HG03039 (cell line): ENCODE measurements around the gene SMC1B.
"Not testable (repeated sequence)": the region's sequence is repeated elsewhere in the genome, so short reads cannot be mapped to it uniquely, and the experiment has no call there.

ENCODE experiments used
- ATAC-seq: cut with Tn5 transposase; IDR thresholded peaks from one replicate; pipeline ENCODE4 v1.9.1; 2021; ENCODE audit warnings: mild to moderate bottlenecking, moderate library complexity; ENCODE audit not compliant: unreplicated experiment

SMC1B gene

DNA sequence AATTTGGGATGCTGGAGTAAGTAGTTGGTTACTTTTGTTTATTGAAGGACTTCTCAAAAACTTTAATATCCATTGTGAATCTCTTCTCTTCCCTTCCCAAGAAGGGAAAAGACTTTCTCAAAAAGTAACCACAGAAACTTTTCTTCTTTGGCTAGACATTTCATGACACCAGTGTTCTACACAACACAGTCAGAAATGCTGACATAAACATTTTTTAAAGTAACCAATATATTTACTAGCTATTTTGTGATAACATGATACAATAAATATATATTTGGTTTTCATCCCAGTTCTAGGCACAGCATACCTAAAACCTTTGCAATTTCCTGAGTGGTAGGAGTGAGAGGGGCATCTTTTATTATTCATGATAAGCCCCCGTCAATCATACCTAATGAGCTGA is 55.9 kb downstream of the SMC1B start:
- ATAC-seq = no peak

DNA sequence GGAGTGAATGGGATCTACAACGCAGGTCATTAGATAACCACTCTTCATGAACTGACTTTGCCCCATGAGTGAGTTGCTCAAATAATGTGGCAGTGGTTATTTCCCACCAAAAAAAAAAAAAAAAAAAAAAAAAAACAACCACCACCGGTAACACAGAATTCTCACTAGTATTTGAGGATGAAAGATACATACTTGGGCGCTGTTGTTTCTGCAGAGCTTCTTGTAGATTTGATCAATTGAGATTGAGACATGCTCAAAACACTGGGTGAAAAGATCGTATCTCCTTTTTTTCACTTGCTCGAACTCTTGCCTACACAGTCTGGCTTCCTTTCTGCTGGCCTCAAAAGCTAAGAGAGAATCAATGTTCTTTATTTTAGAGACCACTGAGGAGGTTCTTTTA is 59.6 kb downstream of the SMC1B start:
- ATAC-seq = no peak

DNA sequence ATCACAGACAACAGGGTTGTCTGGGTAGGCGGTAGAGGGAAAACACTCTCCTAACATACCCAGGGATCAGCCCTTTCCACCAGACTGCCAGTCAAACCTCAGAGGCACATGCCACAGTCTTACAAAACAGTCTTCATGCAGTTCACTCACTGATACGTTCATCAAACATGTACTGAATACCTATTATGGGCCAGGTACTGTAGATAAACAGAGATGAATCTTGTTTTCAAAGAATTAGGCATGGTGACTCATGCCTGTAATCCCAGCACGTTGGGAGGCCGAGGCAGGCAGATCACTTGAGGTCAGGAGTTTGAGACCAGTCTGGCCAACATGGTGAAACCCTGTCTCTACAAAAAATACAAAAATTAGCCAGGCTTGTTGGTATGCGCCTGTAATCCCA is 60.6 kb downstream of the SMC1B start:
- not testable (repeated sequence) for ATAC-seq

DNA sequence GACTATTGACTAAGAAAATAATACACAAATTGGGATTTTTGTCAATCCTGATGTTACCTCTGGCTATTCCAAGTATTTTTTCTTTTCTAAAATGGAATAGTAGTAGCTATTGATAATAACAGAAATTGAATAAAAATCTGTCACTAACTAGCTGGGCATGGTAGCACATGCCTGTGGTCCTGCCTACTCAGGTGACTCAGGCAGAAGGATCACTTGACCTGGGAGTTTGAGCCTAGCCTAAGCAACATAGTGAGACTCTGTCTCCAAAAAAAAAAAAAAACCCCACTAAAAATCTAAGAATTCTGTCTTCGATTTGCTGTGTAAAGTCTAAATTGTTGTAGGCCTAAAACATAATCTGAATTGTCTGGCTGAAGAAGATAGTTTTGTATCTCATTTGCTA is 61.4 kb downstream of the SMC1B start:
- ATAC-seq = no peak

DNA sequence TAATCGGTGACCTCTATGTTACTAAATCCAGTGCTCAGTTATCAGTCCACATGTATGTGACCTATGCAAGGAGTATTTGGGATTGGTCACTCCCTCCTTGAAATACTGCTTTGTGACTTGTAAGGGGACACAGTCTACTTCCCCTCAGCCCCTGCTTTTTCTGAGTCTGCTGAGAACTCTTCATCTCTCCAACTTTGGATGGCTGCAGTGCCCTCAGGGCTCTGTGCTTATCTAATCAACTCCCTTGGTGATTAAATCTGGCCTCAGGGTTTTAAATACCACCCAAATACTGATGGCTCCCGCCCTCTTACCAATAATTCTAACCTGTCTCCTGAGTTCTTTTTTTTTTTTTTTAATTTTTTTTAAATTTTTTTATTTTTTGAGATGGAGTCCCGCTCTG is 63.5 kb downstream of the SMC1B start:
- no peak for ATAC-seq

DNA sequence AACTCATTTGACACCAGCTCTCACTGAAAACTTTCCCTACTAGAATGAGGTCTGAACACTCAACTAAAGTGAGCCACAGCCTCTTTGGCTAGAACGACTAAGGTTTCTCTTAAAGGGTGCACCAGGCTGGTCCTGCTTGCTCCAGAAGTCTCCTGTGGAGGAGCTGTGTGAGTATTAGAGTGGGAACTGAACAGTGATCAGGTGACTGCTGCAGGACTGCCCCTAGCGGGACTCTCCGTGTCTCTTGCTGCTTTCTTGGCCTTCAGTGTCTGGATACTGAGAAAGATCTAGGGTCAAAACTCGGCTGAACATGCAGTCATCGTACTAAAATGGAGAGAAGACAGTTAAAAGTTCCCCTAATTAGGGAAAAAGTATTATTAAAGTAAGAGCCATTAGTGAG is 69.1 kb downstream of the SMC1B start:
- no peak for ATAC-seq

DNA sequence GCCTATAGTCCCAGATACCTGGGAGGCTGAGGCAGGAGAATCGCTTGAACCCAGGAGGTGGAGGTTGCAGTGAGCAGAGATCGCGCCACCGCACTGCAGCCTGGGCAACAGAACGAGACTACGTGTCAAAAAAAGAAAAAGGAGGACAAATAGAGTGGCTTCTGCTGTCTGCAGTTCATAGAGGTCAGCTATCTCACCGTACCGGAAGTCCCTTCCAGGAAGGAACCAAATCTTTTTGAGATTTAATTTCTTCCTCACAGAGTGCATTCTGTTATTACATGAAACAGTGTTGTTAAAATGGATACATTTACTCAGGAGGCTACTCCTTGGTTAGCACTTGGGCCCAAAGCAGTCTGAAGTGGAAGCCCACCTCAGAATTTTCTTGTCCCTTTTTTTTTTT is 70.3 kb downstream of the SMC1B start:
- ATAC-seq = no peak

DNA sequence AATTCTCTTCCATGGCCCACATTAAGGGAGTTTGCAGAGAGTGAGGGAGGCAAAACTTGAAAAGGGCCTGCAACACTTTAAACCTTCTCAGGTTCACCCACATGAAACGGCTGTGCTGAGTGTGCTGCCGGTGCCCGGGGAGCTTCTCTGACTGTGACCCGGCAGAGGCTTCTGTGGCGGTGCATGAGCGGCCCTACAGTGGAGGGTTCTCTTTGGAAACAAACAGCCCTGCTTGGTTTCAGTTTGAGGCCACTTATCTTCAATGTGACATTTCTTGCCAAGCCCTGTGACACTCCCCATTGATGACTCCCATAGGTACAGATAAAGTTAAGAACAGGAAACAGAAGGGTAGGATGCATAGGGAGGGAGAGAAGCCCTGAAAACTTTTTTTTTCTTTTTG is 71.9 kb downstream of the SMC1B start:
- no peak for ATAC-seq

DNA sequence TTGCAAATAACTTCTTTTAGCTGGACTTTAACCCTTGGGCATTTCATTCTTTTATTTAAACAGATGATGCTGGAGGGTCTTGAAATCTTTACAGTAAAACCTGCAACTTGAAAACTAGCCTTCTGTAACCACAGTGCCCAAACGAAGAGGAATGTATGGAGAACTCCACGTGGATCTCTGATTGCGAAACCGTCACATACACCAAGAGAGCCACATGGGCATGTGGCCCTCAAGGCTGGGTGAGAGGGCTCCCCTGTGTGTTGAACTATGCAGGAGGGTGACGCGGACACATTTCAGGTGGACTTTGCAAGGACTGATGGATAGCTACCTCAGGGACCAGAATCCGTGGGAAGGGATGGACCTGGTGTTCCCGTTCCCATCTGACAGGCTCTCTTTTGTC is 73.1 kb downstream of the SMC1B start:
- ATAC-seq = no peak

DNA sequence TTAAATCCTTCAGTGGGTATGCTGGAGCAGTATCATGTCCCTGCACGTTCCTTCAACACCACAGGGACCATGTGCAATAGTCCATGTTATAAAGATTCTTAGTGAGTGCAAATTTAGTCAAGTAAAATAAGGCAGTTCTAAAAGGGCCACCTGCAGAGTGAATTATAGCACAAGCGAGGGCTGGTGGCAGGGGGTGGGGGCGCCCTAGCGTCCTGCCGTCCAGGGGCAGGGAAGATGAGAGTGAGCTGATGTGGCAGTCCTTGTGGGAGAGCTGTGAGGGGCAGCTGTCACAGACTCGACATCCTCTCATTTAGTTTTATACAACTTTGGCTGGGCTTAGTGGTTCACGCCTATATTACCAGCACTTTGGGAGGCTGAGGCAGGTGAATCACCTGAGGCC is 74.6 kb downstream of the SMC1B start:
- ATAC-seq = no peak

DNA sequence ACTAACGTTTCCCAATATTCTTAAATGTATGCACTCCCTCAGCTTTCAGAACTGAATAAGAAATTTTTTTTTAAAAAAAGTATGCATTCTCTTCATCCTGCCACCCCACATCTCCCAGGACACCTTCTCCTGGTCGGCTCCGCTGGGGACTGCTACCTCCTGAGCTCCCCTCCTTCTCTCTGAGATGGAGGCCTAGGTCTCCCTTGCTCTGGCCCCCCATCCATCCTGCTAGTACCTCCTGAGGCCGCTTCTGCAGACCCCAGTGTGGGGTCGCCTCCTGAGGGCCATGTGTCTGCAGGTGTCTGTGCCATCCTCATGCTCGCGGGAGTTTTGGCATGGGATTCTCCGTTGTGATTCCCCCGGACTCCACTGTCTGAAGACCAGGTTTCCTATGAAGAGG is 75.9 kb downstream of the SMC1B start:
- no peak for ATAC-seq

DNA sequence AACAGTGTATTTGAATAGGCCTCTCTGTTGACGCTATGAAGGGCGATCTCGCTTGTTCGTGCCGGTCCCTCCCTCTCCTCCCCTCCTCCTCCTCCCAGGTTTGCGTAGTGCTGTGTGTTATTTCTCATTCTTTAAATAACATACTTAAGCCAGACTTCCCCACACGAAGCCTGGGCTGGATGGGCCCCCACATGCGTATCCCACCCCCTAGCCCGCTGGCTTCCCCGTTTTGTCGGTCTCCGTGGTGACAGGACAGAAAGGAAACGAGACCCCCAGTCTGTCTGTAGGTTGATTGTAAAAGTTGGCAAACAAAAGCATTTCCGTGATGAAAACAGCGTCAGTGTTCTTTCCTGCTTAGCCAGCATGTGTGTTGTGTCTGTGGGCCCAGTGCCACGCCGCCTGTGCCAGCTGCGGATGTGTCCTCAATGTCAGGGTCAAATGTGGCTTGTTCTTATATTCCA is 76.4 kb downstream of the SMC1B start:
- ATAC-seq = no peak

DNA sequence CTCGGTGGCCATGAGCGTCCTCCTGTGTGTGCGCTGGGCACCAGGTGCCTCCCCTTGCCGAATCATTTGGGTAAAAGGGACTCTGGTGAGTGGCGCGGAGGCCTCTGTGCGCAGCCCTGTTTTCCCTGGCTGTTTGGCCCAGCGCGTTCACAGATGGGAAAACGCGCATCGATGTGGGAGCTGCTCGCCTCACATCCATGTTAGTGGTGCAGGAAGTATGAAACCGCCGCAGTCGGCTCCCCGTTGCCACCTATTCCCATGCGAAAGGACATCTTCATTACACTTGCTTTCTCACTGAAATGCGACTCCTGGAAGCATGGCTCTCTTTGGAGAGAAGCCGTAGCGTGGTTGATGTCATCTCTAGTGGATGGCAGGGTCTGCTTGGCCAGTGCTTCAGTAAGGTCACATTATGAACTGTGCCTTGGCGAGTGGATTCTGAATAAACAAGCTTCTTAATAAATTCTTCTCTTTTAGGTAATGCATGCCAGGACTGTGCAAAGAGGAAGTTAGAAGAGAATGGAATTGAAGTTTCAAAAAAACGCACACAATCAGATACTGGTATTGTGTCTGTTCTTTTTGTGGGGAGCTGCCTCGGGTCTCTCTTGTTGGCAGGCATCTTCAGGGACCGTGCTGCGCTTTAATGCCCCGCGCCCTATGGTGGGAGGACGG is 77.4 kb downstream of the SMC1B start:
- no peak for ATAC-seq

DNA sequence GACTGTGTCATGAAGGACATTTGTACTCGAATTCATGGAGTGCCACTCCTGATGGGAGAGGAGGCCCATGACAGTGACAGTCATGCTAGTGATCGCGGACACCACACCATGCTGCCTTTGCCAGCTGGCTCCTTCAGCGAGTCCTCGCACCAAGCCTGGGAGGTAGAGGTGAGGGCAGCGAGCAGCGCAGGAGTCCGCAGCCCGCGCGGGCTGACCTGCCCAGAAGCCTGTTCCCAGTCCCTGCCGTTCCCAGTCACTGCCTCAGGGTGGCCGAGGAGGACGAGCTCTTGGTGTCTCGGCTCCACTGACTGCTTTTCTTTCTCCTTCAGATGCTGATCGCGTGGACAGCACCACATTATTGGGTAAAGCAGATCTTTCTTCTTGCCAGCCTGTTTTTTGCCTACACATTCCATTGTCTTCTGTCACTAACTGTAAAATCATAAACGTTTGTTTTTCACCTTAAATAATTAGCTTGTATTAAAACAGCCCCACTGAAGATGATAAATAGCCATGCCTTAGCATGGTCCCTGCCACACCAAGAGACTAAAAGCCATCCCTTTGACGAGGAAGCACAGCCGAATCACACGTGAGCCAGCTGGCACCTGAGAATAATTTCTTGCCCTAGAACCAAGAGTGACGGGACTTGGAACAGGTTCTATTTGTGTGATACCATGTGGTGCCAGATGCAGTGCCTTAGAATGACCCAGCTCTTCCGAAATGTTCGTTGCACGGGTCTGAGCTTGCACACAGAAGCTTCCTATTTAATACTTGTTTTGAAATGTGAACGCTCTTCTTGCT is 78.2 kb downstream of the SMC1B start:
- ATAC-seq = no peak

DNA sequence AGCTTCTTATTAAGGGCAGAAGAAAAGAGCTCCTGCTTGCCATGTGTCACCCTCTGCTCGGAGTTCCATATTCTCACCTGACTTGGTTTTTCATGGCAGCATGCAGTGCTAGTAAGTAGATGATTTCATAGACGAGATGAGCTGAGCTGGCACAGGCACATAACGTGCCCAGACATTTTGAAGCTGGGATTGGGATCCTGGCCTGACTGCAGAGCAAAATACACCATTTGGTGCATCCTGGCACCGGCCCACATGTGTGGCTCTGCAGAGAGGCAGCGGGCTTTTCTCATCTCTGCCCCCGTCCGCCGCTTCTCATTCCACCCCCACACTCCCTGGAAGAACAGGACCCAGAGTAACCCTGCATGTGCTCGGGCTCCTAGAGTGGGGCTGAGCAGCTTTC is 78.9 kb downstream of the SMC1B start:
- ATAC-seq = no peak

DNA sequence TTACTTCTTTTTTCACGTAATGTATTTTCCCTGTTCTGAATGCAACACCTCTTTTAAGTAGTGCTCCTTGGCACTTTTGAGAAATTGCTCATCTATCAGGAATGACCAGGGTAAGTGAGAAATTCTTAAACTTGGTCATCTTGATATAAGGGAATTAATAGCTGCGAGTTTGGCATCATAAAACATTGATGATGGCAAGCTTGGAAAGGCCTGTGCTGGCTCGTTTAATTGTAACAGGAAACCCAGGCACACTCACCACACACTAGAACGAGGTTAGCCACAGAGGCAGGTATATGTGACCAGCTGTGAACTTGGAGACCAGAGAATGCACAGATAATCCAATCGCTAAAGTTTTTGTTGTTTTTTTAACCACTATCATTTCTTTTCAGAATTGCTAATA is 79.3 kb downstream of the SMC1B start:
- no peak for ATAC-seq

DNA sequence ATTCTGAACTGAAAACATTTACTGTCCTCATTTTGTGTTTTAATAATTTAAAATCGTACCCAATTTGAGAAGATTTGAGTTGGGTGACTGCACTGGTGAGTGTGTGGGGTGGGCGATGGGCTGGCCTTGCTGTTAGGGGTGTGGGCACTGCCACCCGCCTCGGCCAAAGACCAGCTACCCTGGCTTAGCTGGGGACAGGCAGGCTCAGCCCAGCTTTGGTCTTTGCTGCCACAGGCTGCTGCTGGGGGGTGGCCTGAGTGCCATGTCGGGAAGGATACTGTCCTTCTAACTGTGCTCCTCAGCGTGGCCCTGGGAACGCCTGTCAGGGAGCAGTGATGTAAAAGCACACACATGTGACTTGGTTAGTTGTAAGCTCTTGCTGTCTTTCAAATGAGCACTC is 81.4 kb downstream of the SMC1B start:
- ATAC-seq = no peak

DNA sequence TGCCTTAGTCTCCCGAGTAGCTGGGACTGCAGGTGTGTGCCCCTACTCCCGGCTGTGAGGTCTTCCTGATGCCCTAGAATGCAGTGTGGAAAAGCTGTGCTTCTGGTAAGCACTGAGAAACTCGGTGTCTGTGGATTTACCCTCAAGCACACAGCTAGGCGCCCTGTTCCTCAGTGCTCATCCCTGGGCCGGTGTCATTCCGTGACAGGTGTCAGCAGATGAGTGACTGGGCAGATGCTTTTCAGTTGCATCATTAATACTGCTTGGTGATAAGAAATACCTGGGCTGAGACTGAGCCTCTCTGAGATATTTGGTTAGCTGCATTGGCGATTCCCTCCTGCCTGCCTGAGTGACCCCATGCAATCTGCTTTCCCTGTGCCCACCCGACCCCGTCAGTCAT is 81.9 kb downstream of the SMC1B start:
- no peak for ATAC-seq

DNA sequence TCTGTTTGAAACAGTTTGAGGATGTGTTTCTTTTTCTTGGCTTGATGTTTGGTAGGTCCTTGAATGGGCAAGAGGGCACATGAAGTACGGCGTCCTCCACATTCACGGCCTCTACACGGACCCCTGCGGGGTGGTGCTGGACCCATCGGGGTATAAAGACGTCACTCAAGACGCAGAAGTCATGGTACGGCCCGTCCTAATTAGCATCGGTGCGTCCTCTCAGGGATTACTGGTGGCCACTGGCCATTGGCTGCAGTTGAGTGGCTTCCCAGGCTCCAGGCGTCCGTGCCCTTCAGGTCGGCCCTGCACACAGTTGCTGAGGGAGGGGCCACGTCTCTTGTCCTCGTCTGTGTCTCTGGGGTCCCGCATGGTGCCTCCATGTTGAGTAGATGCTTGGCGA is 82.9 kb downstream of the SMC1B start:
- no peak for ATAC-seq

DNA sequence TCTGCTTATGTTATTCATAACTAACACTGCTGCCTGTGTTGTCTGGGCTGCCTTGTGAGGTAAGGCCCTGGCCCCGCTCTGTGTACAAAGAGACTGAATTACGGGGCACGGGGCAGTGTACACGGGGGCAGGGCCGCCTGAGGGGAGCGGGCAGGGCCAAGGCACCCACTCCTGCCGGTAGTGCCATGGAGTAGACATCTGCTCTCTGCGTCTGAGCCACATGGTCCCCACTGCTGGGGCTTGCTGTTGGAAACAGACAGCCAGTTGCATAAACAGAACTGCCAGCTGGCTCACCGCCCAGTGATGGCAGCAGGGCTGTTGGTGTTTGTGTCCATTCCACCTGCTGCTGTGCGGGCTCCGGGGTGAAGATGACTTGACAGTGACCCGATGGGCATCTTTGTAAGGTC is 83.9 kb downstream of the SMC1B start:
- ATAC-seq = no peak

DNA sequence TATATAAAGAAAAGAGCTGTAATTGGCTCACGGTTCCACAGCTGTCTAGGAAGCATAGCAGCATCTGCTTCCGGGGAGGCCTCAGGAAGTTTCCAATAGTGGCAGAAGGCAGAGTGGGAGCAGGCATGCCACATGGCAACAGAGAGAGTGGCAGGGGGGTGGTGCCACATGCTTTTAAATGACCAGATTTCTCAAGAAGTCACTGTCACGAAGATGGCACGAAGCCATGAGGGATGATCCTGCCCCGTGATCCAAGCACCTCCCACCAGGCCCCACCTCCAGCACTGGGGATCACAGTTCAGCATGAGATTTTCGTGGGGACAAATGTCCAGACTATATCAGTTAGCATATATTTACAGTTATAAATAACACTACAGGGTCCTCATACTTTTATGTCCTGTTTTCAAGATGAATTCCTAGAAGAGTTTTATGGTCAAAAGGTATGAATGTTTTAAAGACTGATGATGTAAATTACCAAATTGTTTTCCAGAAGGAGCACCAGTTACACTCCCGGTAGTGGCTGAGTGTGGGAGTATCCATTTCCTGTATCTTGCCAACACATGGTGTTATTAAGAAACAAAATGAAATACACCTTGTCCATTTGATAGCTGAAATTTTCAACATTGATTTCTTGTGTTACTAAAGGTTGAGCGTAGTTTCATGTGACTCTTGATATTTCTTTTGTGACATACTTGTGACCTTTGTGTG is 84.4 kb downstream of the SMC1B start:
- ATAC-seq = no peak

DNA sequence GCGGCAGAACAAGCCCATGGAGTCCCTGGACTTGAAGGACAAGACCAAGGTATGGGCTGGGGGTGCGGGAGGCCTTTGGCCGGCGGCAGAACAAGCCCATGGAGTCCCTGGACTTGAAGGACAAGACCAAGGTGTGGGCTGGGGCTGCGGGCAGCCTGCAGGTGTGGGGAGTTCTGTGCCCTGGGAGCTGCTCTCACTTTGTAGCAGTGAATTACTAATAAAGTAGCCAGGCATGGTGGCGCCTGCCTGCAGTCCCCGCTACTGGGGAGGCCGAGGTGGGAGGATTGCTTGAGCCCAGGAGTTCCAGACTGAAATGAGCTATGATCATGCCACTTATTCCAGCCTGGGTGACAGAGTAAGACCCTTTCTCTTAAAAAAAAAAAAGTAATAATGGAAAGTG is 85.1 kb downstream of the SMC1B start:
- not testable (repeated sequence) for ATAC-seq
